IPS-20b (cell line): ENCODE data around the gene C1QTNF1.

Experiments used
- H3K27ac ChIP-seq: one replicate; pipeline ENCODE4 v1.5.1; 2013; ENCODE audit warnings: low read length
- H3K27me3 ChIP-seq: 2 replicates; pipeline ENCODE4 v1.6.1; 2013; ENCODE audit warnings: mild to moderate bottlenecking, low read length, inconsistent platforms; ENCODE audit not compliant: insufficient read depth
- H3K36me3 ChIP-seq: 2 replicates; pipeline ENCODE4 v1.6.1; 2013; ENCODE audit warnings: low read depth, mild to moderate bottlenecking, inconsistent platforms, low read length, moderate library complexity; ENCODE audit not compliant: insufficient read depth
- H3K4me1 ChIP-seq: 2 replicates; pipeline ENCODE4 v1.6.1; 2013; ENCODE audit warnings: mild to moderate bottlenecking, control low read depth, inconsistent platforms, low read length, moderate library complexity; ENCODE audit not compliant: insufficient read depth
- H3K4me3 ChIP-seq: 2 replicates; pipeline ENCODE4 v1.5.1; 2013; ENCODE audit warnings: mild to moderate bottlenecking, low read length, inconsistent platforms
- H3K9ac ChIP-seq: 2 replicates; pipeline ENCODE4 v1.6.1; 2013; ENCODE audit warnings: low read depth, mild to moderate bottlenecking, inconsistent platforms, low read length, moderate library complexity
- H3K9me3 ChIP-seq: 2 replicates; pipeline ENCODE4 v1.6.1; 2013; ENCODE audit warnings: mild to moderate bottlenecking, low read depth, low read length, inconsistent platforms; ENCODE audit not compliant: insufficient read depth

Gene C1QTNF1

DNA sequence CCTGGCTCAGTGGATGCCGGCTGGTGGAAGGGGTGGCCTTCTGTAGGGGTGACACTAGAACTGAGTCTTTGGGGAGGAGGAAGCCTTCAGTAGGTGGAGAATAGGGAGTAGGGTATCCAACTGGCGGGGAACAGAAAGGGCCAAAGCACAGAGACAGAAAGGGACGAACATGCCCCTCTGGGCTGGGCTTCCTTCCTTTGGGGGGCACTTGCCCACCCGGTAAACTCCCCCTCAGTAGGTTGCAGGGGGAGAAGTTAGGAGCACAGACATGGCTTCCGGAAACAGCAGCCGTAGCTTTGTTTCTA lies 51.4 kb downstream of the C1QTNF1 start:
- peaks cover 21% of the 10 kb centered on the region for H3K36me3 ChIP-seq
- no peaks in the 10 kb centered on the region for H3K9me3 ChIP-seq
- H3K9ac ChIP-seq, result peak overlapping the region; percentile 66; the same call in 1 of the 2 replicates
- no peaks in the 10 kb centered on the region for H3K4me1 ChIP-seq
- no peak overlapping the region for H3K27ac ChIP-seq
- peaks cover 14% of the 10 kb centered on the region; the same call in 1 of the 2 replicates for H3K27me3 ChIP-seq
- H3K4me3 ChIP-seq, result peak overlapping the region; percentile 70

- Histone ChIP-seq H3K4me1 (no peaks in the 10 kb centered on the region), H3K4me3 (peak overlapping the region; percentile 70), H3K27me3 (peaks cover 14% of the 10 kb centered on the region; the same call in 1 of the 2 replicates), H3K36me3 (peaks cover 25% of the 10 kb centered on the region), H3K9ac (no peak overlapping the region), H3K9me3 (no peaks in the 10 kb centered on the region), H3K27ac (no peak overlapping the region)
Observed at GRCh38 chr17:79075861-79076406, 52.0 kb downstream of the C1QTNF1 start.

DNA sequence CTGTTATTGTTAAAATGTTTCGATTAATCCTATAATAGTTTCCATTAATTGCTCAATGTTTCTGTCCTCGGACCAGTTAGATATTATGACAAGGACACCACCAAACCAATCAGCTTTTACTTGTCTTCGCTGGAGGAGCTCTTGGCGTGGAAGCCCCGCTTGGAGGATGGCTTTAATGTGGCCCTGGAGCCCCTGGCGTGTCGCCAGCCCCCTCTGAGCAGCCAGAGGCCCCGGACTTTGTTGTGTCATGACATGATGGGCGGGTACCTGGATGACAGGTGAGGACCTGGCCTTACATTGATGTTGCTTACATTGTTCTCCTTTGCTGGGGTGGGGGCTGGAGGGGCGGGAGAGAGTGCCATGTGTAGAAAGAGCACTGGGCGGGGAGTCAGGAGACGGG lies 53.6 kb downstream of the C1QTNF1 start:
- Histone ChIP-seq H3K36me3 (peaks cover 25% of the 10 kb centered on the region), H3K4me1 (no peaks in the 10 kb centered on the region), H3K9me3 (no peaks in the 10 kb centered on the region), H3K27ac (no peak overlapping the region), H3K4me3 (no peak overlapping the region), H3K9ac (no peak overlapping the region), H3K27me3 (peaks cover 14% of the 10 kb centered on the region; the same call in 1 of the 2 replicates)

DNA sequence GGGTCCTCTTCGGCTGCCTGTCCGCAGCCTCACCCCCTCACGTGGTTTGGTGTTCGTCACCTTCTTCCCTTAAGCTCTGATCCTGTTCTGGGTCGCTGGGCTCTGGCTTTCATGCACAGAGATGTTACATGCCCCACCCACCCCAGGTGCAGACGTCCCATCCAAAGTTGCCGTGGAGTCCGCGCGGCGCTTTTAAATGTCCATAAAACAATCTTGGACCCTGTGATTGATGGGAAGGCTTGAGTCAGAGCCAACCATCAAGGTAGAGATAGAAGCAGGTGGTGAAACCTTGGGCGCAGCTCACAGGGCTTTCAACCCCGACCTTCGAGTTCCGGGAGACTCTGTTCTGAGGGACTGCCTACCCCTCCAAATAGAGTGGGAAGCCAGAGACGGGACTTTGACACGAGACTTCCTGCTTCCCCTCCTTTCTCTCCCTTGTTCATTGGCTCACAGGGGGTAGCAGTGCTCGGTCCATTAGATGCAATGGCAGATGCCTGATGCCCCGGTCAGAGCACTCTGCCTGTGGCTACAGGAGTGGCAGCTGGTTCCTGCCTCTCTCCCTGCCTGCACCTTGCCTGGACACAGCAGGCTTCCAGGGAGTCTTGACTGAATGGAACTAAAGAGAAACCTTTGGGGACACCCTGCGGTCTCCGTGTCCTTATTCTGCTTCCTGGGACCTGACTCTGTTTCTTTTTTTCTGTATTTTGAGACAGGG lies 54.7 kb downstream of the C1QTNF1 start:
- Histone ChIP-seq H3K36me3 (peaks cover 25% of the 10 kb centered on the region), H3K4me1 (no peaks in the 10 kb centered on the region), H3K9me3 (no peaks in the 10 kb centered on the region), H3K9ac (no peak overlapping the region), H3K4me3 (no peak overlapping the region), H3K27me3 (peaks cover 7% of the 10 kb centered on the region; the same call in 1 of the 2 replicates), H3K27ac (no peak overlapping the region)

DNA sequence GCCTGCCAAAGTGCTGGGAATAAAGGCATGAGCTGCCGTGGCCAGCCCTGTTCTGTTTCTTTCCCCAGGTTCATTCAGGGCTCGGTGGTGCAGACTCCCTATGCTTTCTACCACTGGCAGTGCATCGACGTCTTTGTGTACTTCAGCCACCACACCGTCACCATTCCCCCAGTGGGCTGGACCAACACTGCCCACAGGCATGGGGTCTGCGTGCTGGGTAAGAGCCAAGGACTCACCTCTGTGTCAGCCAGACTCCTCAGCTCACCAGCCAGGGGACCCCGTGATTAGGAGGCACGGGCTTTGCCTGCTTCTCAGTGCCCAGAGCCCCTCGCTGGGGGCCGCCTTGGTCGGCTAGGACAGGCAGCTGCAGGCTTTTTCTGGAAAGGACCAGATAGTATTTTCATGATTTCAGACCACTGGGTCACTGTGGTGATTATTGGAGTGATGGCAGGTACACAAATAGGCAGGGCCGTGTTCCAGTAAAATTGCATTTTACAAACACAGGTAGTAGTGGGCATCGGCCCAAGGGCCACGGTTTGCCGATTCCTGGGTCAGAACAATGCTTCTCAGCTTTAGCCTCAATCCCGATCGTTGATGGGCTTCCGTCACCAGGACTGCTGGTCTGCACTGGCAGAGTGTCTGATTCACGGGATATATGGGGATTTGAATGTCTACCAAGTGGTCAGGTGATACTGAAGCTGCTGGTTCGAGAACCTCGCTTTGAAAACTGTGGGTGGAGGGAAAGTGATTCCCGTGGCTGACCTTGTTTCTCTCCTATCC lies 55.6 kb downstream of the C1QTNF1 start:
- Histone ChIP-seq H3K4me3 (no peak overlapping the region), H3K27me3 (peaks cover 7% of the 10 kb centered on the region; the same call in 1 of the 2 replicates), H3K4me1 (no peaks in the 10 kb centered on the region), H3K9me3 (no peaks in the 10 kb centered on the region), H3K36me3 (peaks cover 25% of the 10 kb centered on the region), H3K9ac (no peak overlapping the region), H3K27ac (no peak overlapping the region)

DNA sequence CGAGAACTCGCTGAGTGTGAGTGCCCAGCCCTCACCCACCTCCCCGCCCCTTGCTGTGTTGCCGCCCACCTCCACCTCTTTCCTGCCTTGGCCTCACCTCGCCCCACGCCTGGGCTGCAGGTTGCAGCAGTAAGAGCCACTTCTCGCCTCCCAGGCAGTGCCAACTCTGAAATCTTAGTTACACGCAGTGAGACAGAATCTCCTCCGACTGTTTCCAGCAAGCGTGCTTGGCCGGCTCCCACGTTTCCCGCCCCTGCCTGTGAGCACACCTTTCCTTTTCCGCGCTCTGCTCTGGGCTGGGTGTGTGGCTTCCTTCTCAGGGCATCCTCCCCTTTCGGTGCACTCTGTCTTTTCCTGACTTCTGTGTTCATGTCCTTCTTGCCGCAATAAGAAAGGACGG lies 56.4 kb downstream of the C1QTNF1 start:
- Histone ChIP-seq H3K9ac (no peak overlapping the region), H3K9me3 (no peaks in the 10 kb centered on the region), H3K27ac (no peak overlapping the region), H3K4me3 (no peak overlapping the region), H3K4me1 (no peaks in the 10 kb centered on the region), H3K27me3 (peaks cover 5% of the 10 kb centered on the region; the same call in 1 of the 2 replicates), H3K36me3 (peaks cover 25% of the 10 kb centered on the region)

DNA sequence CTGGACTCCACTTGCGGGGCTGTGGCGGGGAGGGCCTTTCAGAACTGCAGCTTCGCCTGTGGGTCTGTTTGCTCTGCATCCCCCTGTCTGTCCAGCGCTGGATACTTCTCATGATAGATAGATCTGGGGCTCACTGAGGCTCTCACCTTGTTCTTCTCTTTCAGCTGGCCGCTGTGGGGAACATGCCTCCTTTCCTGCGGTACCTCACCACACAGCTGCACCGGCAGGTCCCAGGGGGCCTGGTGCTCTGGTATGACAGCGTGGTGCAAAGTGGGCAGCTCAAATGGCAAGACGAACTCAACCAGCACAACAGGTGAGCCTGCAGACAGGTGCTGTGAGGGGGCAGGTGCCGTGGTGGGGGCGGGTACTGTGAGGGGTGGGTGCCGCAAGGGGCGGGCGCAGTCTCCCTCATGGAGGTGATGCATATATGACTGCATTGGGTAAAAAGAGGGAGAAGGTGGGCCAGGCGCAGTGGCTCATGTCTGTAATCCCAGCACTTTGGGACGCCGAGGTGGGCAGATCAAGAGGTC lies 56.9 kb downstream of the C1QTNF1 start:
- Histone ChIP-seq H3K9me3 (no peaks in the 10 kb centered on the region), H3K4me1 (no peaks in the 10 kb centered on the region), H3K27me3 (peaks cover under 1% of the 10 kb centered on the region; the same call in 1 of the 2 replicates), H3K9ac (no peak overlapping the region), H3K27ac (no peak overlapping the region), H3K4me3 (no peak overlapping the region), H3K36me3 (peaks cover 25% of the 10 kb centered on the region)

DNA sequence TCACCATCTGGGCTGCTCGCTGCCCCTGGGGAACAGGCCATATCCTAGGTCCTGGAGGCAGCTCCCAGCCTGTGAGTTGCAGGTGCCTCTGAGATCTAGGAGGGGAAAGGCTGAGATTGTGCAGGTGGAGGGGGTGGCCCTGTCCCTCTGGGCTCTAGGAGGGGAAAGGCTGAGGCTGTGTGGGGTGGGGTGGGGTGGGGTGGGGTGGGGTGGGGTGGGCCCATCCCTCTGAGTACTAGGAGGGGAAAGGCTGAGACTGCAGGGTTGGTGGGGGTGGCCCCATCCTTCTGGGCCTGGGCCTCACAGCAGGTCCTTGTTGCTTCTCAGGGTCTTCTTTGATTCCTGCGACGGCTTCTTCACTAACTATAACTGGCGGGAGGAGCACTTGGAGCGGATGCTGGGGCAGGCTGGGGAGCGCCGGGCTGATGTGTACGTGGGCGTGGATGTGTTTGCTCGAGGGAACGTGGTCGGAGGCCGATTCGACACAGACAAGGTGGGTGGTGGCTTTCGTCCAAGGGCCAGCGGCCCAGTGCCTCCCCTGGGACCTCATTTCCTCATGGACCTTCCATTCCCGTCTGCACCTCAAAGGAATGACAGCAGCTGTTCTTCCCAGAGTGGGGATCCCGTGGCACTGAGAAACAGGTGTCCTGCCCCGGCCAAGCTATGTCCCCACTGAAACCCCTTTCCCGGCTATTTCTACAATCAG lies 57.8 kb downstream of the C1QTNF1 start:
- no peak overlapping the region for H3K27ac ChIP-seq

GRCh38 chr17:79082311-79083190 lies 58.6 kb downstream of the C1QTNF1 start:
- peaks cover 25% of the 10 kb centered on the region for H3K36me3 ChIP-seq
- no peaks in the 10 kb centered on the region for H3K4me1 ChIP-seq
- no peak overlapping the region for H3K9ac ChIP-seq
- H3K27me3 ChIP-seq, result no peaks in the 10 kb centered on the region
- no peaks in the 10 kb centered on the region for H3K9me3 ChIP-seq
- H3K27ac ChIP-seq, result no peak overlapping the region
- no peak overlapping the region for H3K4me3 ChIP-seq

More for the DNA sequence above, 57.8 kb downstream of the C1QTNF1 start:
- no peak overlapping the region for H3K4me3 ChIP-seq
- H3K36me3 ChIP-seq, result peaks cover 25% of the 10 kb centered on the region
- H3K4me1 ChIP-seq, result no peaks in the 10 kb centered on the region
- no peak overlapping the region for H3K9ac ChIP-seq
- no peaks in the 10 kb centered on the region for H3K9me3 ChIP-seq
- no peaks in the 10 kb centered on the region for H3K27me3 ChIP-seq

DNA sequence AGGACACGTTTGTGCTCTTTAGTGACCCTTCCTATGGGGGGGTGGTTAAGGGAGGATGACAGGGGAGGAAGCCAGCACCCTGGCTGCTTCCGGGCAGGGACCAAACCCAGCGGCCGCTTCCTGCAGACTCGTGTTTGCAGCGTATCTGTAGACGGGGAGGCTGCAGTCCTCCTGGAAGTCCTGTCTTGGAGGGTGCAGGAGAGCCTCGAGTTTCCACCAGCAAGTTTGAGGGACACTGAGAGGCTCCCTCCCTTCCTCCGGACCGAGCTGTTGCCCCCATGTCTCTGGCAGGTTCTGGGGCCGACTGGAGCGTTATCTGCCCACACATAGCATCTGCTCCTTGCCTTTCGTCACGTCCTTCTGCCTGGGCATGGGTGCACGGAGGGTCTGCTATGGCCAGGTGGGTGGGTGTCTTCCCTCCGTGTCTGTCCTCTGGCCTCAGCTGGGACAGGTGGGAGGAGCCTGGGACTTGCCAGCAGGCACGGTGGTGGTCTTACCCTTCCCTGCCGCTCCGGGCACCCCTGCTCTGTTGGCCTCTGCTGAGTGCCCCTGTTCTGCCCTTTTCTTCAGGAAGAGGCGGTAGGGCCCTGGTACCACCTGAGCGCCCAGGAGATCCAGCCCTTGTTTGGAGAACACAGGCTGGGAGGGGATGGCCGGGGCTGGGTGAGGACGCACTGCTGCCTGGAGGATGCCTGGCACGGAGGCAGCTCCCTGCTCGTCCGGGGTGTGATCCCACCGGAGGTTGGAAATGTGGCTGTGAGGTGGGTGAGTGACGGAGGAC lies 59.4 kb downstream of the C1QTNF1 start:
- no peak overlapping the region for H3K4me3 ChIP-seq
- H3K27me3 ChIP-seq, result no peaks in the 10 kb centered on the region

More for the DNA sequence above, 59.4 kb downstream of the C1QTNF1 start:
- H3K27ac ChIP-seq, result no peak overlapping the region
- H3K9me3 ChIP-seq, result no peaks in the 10 kb centered on the region
- H3K9ac ChIP-seq, result no peak overlapping the region
- H3K4me1 ChIP-seq, result no peaks in the 10 kb centered on the region
- peaks cover 24% of the 10 kb centered on the region for H3K36me3 ChIP-seq
